ENCODE results near the gene ALOX15.

- TF ChIP-seq CTCF (conservative IDR thresholded peaks at IDR 0.05; ENCODE audit: low read length) (no peak), EZH2phosphoT487 (IDR thresholded peaks at IDR 0.05; ENCODE audit: borderline replicate concordance, low read depth, low read length) (no peak)
These were observed 40.2 kb downstream of the ALOX15 start for GRCh38 chr17:4601326-4601725.

All from OCI-LY7 (cell line).